Measurements from ENCODE around the gene MBTPS1.

The MBTPS1 gene

GRCh38 chr16:84116720-84117493 is at the start of gene MBTPS1:
MBTPS1 (minus strand) TSS chr16:84116942; CDS start chr16:84101783, 15,159 bp downstream.
- peak; percentile 95 for DNase-seq (ENCODE audit: low read depth in 2 of 2)

- no peak for DNase-seq (ENCODE audit: low read depth in 2 of 2)
Observed at GRCh38 chr16:84165746-84166145, 49.0 kb upstream of the MBTPS1 start.

DNA sequence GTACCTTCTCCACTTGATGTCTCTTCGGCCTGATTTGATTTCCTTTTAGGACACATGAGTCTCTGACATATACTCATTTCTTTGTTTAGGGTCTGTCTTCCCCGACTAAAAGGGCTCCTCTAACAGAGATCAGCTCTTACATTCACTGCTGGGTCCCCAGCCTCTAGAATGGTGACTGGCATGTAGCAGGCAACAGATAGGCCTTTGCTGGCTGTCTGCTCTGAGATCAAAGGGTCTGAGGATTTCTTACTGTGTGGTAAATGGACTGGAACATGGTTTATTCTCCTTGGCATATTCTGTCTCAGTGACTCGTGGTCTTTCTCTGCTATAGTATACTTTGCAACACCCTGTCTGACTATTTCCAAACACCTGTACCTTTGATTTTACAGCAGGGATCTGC is 45.1 kb upstream of the MBTPS1 start:
- no peak for DNase-seq (ENCODE audit: low read depth in 2 of 2)

GRCh38 chr16:84161037-84161436 is 44.3 kb upstream of the MBTPS1 start:
- no peak for DNase-seq (ENCODE audit: low read depth in 2 of 2)

DNA sequence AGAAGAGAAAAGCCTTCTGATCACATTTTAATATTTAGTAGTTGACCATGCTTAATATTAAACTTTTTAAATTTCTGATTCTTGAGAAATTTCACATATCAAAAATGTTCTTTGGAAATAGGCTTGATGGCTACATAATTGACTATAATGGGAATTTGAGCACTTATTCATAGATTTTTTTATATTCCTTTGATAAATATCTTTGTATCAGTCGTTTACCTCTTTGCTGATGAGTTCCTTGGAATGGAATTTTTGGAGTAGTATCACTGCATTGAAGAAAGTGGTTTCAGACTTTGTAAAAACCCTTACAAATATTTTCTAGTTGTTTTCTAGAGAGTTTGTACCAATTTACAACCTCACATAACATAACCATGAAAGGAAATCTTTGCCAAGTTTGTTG is 43.1 kb upstream of the MBTPS1 start:
- no peak for DNase-seq (ENCODE audit: low read depth in 2 of 2)

GRCh38 chr16:84159007-84159406 is 42.3 kb upstream of the MBTPS1 start:
- DNase-seq (ENCODE audit: low read depth in 2 of 2), result no peak

GRCh38 chr16:84156342-84156784 is 39.6 kb upstream of the MBTPS1 start:
- DNase-seq (ENCODE audit: low read depth in 2 of 2), result no peak

DNA sequence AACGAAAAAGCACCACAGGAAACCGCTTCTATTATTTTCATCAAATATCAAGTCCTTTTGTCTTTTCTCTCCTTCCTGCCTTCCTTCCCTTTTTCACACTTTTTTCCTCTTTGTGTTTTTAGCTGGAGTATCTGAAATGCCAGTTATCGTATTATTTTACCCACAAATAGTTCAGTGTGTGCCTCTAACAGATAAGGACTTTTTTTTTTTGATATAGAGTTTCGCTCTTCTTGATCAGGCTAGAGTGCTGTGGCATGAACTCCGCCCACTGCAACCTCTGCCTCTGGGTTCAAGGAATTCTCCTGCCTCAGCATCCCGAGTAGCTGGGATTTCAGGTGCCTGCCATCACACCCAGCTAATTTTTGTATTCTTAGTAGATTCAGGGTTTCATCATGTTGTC is 39.0 kb upstream of the MBTPS1 start:
- no peak for DNase-seq (ENCODE audit: low read depth in 2 of 2)

GRCh38 chr16:84155226-84155625 is 38.5 kb upstream of the MBTPS1 start:
- no peak for DNase-seq (ENCODE audit: low read depth in 2 of 2)

DNA sequence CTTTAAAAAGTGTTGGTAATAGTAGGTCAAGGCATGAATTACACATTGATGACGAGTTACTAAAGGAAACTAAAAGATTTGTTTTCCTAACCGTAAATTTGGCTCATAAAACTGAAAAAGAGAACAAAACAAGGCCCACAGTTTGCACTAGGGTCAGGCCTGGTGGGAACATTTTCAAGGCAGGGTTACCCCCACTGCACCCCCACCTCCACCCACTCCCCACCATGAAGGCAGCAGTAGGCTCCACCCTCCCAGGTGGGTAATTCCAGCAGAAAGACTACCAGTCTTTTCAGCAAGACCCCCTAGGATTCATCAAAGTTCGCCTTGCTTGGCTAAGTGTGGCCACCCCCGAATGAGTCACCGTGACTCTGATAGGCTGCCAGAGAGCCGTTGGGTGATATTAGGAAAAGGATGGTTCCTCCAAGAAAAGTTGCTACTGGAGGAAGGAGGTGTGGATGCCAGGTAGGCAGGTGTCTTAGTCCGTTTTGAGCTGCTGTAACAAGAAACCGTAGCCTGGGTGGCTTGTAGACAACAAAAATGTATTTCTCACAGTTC is 37.0 kb upstream of the MBTPS1 start:
- DNase-seq (ENCODE audit: low read depth in 2 of 2), result no peak

- DNase-seq (ENCODE audit: low read depth in 2 of 2), result no peak
Observed at GRCh38 chr16:84150926-84151325, 34.2 kb upstream of the MBTPS1 start.

GRCh38 chr16:84144859-84145639 is 28.3 kb upstream of the MBTPS1 start, which contains the start of the genes DNAAF1 and HSDL1:
DNAAF1 (plus strand) TSS chr16:84145308; CDS start chr16:84145441, 133 bp downstream.
HSDL1 (minus strand) TSS chr16:84145177; CDS start chr16:84131321, 13,856 bp downstream.
- peak; percentile 89 to 92 for DNase-seq (ENCODE audit: low read depth in 2 of 2)

- no peak for DNase-seq (ENCODE audit: low read depth in 2 of 2)
Observed at GRCh38 chr16:84144209-84144858, 27.6 kb upstream of the MBTPS1 start.

- no peak for DNase-seq (ENCODE audit: low read depth in 2 of 2)
Observed at GRCh38 chr16:84143784-84144199, 27.1 kb upstream of the MBTPS1 start.

DNA sequence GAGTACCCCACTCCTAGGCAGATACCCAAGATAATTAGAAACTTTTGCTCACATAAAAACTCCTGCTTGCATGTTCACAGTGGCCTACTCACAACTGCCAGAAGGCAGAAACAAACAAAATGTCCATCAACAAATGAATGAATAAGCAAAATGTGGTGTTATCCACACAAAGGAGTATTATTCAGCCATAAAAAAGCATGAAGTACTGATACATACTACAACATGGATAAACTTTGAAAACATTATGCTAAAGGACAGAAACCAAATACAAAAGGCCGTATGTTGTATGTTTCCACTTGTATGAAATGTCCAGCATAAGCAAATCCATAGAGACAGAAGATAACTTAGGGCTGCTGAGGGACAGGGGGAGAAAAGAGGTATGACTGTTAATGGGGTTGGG is 26.3 kb upstream of the MBTPS1 start:
- no peak for DNase-seq (ENCODE audit: low read depth in 2 of 2)

DNA sequence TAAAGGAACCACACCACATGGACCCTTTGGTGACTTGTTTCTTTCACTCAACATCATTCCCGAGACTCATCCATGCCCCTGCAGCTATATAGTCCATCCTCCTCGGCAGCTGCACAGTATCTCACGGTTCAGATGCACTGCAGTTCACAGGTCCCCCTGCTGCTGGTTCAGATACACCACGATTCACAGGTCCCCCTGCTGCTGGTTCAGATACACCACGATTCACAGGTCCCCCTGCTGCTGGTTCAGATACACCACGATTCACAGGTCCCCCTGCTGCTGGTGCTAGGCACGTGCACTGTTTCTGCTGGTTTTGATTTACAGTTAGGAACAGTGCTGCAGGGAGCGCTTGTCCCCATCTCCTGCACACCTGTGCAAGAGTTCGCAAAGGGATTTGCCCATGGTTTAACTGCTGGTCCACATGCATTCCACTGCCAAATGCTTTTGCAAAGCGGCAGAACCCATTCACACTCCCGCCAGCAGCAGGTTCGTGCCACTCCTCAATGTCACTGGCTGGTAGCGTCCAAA is 24.5 kb upstream of the MBTPS1 start:
- no peak for DNase-seq (ENCODE audit: low read depth in 2 of 2)

DNA sequence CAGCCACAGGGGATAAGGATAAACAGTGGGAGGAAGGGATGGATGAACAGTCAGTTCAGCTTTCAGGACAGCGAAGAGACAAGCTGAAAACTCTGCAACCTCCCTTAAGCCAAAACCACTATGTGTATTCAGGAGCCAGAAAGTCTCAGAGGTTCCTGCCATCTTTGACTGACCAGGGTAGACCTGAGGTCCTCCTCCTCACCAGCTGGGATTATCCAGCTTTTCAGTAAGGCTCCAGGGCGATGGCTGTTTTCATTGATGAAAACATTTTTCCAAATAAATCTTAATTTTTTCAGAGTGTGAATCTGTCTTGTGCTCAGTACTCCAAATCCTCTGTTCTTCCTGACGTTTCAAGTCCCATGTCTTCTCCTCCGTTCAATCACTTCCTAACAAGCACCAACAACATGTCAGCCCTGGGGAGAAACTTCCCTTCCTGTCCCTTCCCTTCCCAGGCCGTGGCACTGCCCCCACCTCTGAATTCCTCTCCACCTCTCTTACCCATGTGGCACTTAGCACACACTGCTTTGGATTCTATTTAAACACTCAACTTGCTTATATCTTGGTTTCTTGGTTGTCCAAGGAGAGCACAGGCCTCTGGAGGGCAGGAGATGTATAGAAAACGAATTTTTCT is 23.0 kb upstream of the MBTPS1 start:
- DNase-seq (ENCODE audit: low read depth in 2 of 2), result no peak

DNA sequence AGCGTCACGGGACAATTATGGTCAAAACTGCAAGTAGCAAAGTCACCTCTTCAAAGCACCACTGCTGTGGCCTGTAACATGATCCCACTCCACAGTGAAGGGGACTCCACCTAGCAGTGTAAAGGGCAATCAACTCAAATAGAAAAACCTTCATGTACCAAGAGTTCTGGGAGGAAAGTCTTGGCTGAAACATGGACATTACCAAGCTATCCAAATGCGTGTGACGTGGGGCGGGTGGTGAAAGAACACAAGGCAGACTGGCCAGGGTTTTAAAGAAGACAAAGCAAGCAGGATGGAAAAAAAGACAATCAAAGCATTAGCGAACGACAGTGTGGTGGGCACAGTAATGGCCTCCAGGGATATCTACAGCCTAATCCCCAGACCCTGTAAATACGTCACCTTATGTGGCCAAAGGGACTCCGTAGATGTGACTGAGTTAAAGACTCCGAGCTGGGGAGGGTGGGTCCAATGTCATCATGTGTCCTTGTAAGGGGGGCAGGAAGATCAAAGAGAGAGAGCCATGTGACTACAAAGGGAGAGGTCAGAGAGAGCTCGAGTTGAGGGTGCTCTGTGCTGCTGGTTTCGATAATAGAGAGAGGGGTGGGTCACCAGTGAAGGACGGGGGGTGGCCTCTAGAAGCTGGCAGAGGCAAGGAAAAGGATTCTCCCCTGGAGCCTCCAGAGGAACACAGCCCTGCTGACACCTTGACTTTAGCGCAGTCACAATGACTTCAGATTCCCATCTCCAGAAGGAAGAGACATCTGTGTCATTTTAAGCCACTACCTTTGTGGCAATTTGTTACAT is 22.3 kb upstream of the MBTPS1 start:
- no peak for DNase-seq (ENCODE audit: low read depth in 2 of 2)

GRCh38 chr16:84138500-84138823 is 21.7 kb upstream of the MBTPS1 start:
- DNase-seq (ENCODE audit: low read depth in 2 of 2), result no peak

DNA sequence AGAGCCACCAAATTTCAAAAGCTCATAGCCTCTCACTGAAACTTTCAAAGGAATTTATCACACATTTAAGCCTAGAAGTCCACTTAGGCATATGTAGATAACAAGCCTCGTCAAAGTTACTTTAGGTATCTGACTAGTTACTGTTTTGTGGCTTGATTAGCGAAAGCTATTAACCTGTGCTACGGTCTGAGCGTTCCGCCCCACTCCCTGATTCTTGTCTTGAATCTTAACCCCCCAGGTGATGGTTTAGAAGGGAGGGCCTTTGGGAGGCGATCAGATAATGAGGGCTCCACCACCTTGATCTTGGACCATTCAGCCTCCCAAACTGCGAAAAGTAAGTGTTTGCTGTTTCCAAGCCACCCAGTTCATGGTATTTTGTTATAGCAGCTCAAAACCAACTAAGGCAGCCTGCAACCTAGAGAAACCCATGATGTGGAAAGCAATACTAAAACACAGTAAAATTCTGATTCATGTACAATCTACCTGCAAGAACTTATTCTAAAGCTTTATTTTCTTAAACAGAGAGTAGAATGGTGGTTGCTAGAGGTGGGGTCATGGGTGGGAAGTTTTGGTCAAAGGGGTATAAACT is 21.1 kb upstream of the MBTPS1 start:
- no peak for DNase-seq (ENCODE audit: low read depth in 2 of 2)

Measured in stimulated activated CD8-positive, alpha-beta memory T cell treated with anti-CD3 and anti-CD28 coated beads, Interleukin-7, amount 100 ng/mL, for 1 hour (primary cell).